OCI-LY1 (cell line): Measurements from ENCODE around the gene AMH.

Source experiments
- EZH2 ChIP-seq: fragments of 200-600 bp; sonication (generic), shearing (Covaris generic); IDR thresholded peaks from 2 replicates; pipeline ENCODE4 v1.8.0; 2017; ENCODE audit warnings: borderline replicate concordance, mixed run types, mild to moderate bottlenecking, antibody characterized with exemption, low read length, moderate library complexity, mixed read lengths
- TF ChIP-seq, protein P1 (sequence below): fragments of 200-600 bp; sonication (generic), shearing (Covaris generic); IDR thresholded peaks from 2 replicates; pipeline ENCODE4 v1.5.1; 2017; ENCODE audit warnings: mild to moderate bottlenecking, antibody characterized with exemption, low read length, moderate library complexity, mixed read lengths

GRCh38 chr19:2227415-2228156 is 21.5 kb upstream of the AMH start:
- TF ChIP-seq, protein P1, sequence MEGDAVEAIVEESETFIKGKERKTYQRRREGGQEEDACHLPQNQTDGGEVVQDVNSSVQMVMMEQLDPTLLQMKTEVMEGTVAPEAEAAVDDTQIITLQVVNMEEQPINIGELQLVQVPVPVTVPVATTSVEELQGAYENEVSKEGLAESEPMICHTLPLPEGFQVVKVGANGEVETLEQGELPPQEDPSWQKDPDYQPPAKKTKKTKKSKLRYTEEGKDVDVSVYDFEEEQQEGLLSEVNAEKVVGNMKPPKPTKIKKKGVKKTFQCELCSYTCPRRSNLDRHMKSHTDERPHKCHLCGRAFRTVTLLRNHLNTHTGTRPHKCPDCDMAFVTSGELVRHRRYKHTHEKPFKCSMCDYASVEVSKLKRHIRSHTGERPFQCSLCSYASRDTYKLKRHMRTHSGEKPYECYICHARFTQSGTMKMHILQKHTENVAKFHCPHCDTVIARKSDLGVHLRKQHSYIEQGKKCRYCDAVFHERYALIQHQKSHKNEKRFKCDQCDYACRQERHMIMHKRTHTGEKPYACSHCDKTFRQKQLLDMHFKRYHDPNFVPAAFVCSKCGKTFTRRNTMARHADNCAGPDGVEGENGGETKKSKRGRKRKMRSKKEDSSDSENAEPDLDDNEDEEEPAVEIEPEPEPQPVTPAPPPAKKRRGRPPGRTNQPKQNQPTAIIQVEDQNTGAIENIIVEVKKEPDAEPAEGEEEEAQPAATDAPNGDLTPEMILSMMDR = no peak; the same call in 1 of the 2 replicates
- no peak for TF ChIP-seq EZH2
